ENCODE measurements around the gene C1QC.

DNA sequence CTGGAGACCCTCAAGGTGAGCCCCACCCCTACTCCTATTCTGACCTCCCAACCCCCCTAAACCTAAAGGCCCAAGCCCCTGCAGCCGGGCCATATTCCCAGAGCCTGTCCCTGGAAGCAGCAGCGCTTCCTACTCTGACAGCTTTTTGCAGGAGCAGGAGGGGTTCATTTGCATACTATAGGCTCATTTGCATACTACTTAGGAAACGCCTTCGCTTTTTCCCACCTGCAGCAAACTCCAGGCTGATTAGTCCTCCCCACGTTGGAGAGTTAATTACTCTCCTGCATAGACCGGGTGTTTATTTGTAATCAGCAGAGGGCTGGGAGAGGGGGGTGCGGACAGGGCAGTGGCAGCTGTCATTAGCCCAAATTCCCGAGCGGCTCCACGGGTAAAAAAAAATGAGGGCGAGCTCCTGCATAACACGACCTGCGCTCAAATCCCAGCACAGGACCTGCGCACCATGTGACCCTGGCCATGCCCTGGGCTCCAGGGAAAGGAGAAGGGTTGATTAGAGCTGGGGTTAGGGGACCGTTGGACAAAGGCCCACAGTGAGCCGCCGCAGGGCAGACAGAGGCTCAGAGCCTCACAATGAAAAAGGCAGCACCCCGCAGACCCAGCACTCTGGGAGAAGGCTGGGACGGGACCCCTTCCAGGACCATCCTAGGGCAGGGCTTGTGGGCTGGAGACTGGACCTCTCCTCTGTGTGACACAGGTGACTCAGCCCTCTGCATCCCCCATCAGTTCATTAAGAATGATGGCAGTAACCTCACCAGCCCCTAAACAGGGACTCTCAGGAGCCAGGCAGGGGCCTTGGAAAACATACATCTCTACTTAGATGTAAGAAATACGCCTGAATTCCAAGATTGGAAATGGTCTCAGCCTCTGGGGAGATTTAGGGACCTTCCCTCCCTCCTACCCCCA lies 16.9 kb upstream of the C1QC start:
- TF ChIP-seq, protein P1, sequence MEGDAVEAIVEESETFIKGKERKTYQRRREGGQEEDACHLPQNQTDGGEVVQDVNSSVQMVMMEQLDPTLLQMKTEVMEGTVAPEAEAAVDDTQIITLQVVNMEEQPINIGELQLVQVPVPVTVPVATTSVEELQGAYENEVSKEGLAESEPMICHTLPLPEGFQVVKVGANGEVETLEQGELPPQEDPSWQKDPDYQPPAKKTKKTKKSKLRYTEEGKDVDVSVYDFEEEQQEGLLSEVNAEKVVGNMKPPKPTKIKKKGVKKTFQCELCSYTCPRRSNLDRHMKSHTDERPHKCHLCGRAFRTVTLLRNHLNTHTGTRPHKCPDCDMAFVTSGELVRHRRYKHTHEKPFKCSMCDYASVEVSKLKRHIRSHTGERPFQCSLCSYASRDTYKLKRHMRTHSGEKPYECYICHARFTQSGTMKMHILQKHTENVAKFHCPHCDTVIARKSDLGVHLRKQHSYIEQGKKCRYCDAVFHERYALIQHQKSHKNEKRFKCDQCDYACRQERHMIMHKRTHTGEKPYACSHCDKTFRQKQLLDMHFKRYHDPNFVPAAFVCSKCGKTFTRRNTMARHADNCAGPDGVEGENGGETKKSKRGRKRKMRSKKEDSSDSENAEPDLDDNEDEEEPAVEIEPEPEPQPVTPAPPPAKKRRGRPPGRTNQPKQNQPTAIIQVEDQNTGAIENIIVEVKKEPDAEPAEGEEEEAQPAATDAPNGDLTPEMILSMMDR (IDR thresholded peaks at IDR 0.05), result no peak
- TF ChIP-seq POLR2AphosphoS5 (IDR thresholded peaks at IDR 0.05), result no peak
